Activated CD4-positive, alpha-beta memory T cell treated with anti-CD3 and anti-CD28 coated beads for 36 hours (primary cell): ENCODE results near the gene GPHB5. TPM values are rescaled to one million over a fixed set of nuclear protein-coding genes. Genes with fewer than 3 reads are reported as not detected.
A peak's percentile ranks its signal among the peaks of the same experiment; 100 is the strongest.
"Not testable (repeated sequence)": the region's sequence is repeated elsewhere in the genome, so short reads cannot be mapped to it uniquely, and the experiment has no call there.

Experiments used
- CTCF ChIA-PET: fragments of 350-600 bp; sonication (Branson Sonifier 250); formaldehyde crosslinking; loops from one replicate; lab custom pipeline; 2021; ENCODE audit warnings: antibody characterized with exemption, inconsistent platforms; lab: Charles Lee
- POLR2A ChIA-PET: fragments of 350-600 bp; sonication (Branson Sonifier 250); formaldehyde crosslinking; loops from one replicate; lab custom pipeline; 2021; ENCODE audit warnings: antibody characterized with exemption; lab: Charles Lee
- DNase-seq: peaks from one replicate; pipeline ENCODE4 v3.0.0-alpha.2; 2020
- H3K27ac Mint-ChIP-seq: one replicate; pipeline ENCODE4 v1.8.0; 2021; ENCODE audit warnings: mixed read lengths
- H3K27me3 Mint-ChIP-seq: one replicate; pipeline ENCODE4 v1.8.0; 2021; ENCODE audit warnings: mixed read lengths
- H3K36me3 Mint-ChIP-seq: one replicate; pipeline ENCODE4 v1.8.0; 2021; ENCODE audit warnings: mixed read lengths
- H3K4me1 Mint-ChIP-seq: one replicate; pipeline ENCODE4 v1.8.0; 2021; ENCODE audit warnings: low read depth, mixed read lengths
- H3K4me3 Mint-ChIP-seq: one replicate; pipeline ENCODE4 v1.8.0; 2021; ENCODE audit warnings: mild to moderate bottlenecking, mixed read lengths
- H3K9me3 Mint-ChIP-seq: one replicate; pipeline ENCODE4 v1.8.0; 2021; ENCODE audit warnings: mixed read lengths
- intact Hi-C: fragments of 100-400 bp; cut with micrococcal nuclease; formaldehyde crosslinking; loops from one replicate; pipeline ENCODE4 v1.15.1; 2023
- total RNA-seq, 2 experiments: library from RNA; stranded (reverse); gene quantifications; one replicate each; pipeline ENCODE4 v1.2.3, GENCODE V29; 2021

The GPHB5 gene
- total RNA-seq, 2 experiments from 2014 or later = not detected

GRCh38 chr14:63322472-63322871 is 3.7 kb upstream of the GPHB5 start:
- H3K4me1 Mint-ChIP-seq = no peaks in the 10 kb centered on the region
- ChIA-PET CTCF (interaction anchor here (1.1 kb wide), 1 partner anchor 14 kb away, joined by 3 read pairs; no protein-coding TSS in a partner anchor), POLR2A (no interaction called here)
- no peaks in the 10 kb centered on the region for H3K36me3 Mint-ChIP-seq
- no peak for DNase-seq
- peaks cover 13% of the 10 kb centered on the region for H3K27me3 Mint-ChIP-seq
- intact Hi-C loops = no loop called here
- H3K4me3 Mint-ChIP-seq = no peak overlapping the region
- H3K9me3 Mint-ChIP-seq = no peaks in the 10 kb centered on the region
- no peak overlapping the region for H3K27ac Mint-ChIP-seq

GRCh38 chr14:63308723-63309317 is 9.9 kb downstream of the GPHB5 start:
- ChIA-PET CTCF (interaction anchor here (0.6 to 2.2 kb wide), 6 partner anchors 11 to 473 kb away, joined by 3 to 8 read pairs (median 4); no protein-coding TSS in a partner anchor), POLR2A (no interaction called here)
- Mint-ChIP-seq H3K4me3 (no peak overlapping the region), H3K9me3 (no peaks in the 10 kb centered on the region), H3K27me3 (peaks cover 9% of the 10 kb centered on the region), H3K4me1 (no peaks in the 10 kb centered on the region), H3K27ac (no peak overlapping the region), H3K36me3 (no peaks in the 10 kb centered on the region)
- no peak for DNase-seq
- intact Hi-C loops = no loop called here

- H3K4me1 Mint-ChIP-seq, H3K9me3 Mint-ChIP-seq, DNase-seq, intact Hi-C loops, H3K4me3 Mint-ChIP-seq, POLR2A ChIA-PET, CTCF ChIA-PET, H3K27ac Mint-ChIP-seq, H3K36me3 Mint-ChIP-seq, H3K27me3 Mint-ChIP-seq: not testable (repeated sequence)
Observed at GRCh38 chr14:63304429-63304828, 14.3 kb downstream of the GPHB5 start.

GRCh38 chr14:63301891-63302534 is 16.7 kb downstream of the GPHB5 start:
- no peak for DNase-seq
- POLR2A ChIA-PET = no interaction called here
- no peaks in the 10 kb centered on the region for H3K9me3 Mint-ChIP-seq
- no peak overlapping the region for H3K27ac Mint-ChIP-seq
- intact Hi-C loops = no loop called here
- no peak overlapping the region for H3K4me3 Mint-ChIP-seq
- CTCF ChIA-PET = no interaction called here
- peaks cover 10% of the 10 kb centered on the region for H3K27me3 Mint-ChIP-seq
- no peaks in the 10 kb centered on the region for H3K36me3 Mint-ChIP-seq
- H3K4me1 Mint-ChIP-seq = peaks cover 3% of the 10 kb centered on the region

GRCh38 chr14:63300854-63301253 is 17.9 kb downstream of the GPHB5 start:
- Mint-ChIP-seq H3K4me1 (peaks cover 9% of the 10 kb centered on the region), H3K9me3 (no peaks in the 10 kb centered on the region), H3K27ac (no peak overlapping the region), H3K4me3 (no peak overlapping the region), H3K27me3 (peaks cover 11% of the 10 kb centered on the region), H3K36me3 (no peaks in the 10 kb centered on the region)
- intact Hi-C loops = no loop called here
- POLR2A ChIA-PET = no interaction called here
- DNase-seq = no peak
- CTCF ChIA-PET = no interaction called here

- intact Hi-C loops = loop anchor here (10.0 kb wide), 1 partner anchor 1535 kb away; the partner anchor contains the start of gene SNAPC1
- Mint-ChIP-seq H3K4me3 (no peak overlapping the region), H3K27me3 (peaks cover 13% of the 10 kb centered on the region), H3K4me1 (peaks cover 13% of the 10 kb centered on the region), H3K27ac (no peak overlapping the region), H3K36me3 (no peaks in the 10 kb centered on the region), H3K9me3 (no peaks in the 10 kb centered on the region)
- CTCF ChIA-PET = interaction anchor here (2.2 kb wide), 1 partner anchor 9 kb away, joined by 8 read pairs; no protein-coding TSS in a partner anchor
- POLR2A ChIA-PET = no interaction called here
- DNase-seq = no peak
Observed at GRCh38 chr14:63299351-63300110, 19.2 kb downstream of the GPHB5 start.

- no peak overlapping the region for H3K27ac Mint-ChIP-seq
- peaks cover 13% of the 10 kb centered on the region for H3K4me1 Mint-ChIP-seq
- H3K27me3 Mint-ChIP-seq = peaks cover 14% of the 10 kb centered on the region
- DNase-seq = no peak
- intact Hi-C loops = loop anchor here (10.0 kb wide), 1 partner anchor 1533 kb away; the partner anchor contains the start of gene SNAPC1
- no peak overlapping the region for H3K4me3 Mint-ChIP-seq
- ChIA-PET CTCF (interaction anchor here (2.2 kb wide), 1 partner anchor 11 kb away, joined by 8 read pairs; no protein-coding TSS in a partner anchor), POLR2A (no interaction called here)
- no peaks in the 10 kb centered on the region for H3K9me3 Mint-ChIP-seq
- H3K36me3 Mint-ChIP-seq = no peaks in the 10 kb centered on the region
Observed at GRCh38 chr14:63297372-63298063, 21.2 kb downstream of the GPHB5 start.

- Mint-ChIP-seq H3K9me3 (no peaks in the 10 kb centered on the region), H3K27me3 (peaks cover 16% of the 10 kb centered on the region), H3K36me3 (no peaks in the 10 kb centered on the region), H3K4me3 (no peak overlapping the region), H3K4me1 (peaks cover 13% of the 10 kb centered on the region), H3K27ac (no peak overlapping the region)
- intact Hi-C loops = loop anchor here (1.0 to 10.0 kb wide), 2 partner anchors 13 to 1531 kb away; partner anchors contain the start of gene SNAPC1
- ChIA-PET POLR2A (interaction anchor here (0.7 kb wide), 1 partner anchor 573 kb away, joined by 5 read pairs; no protein-coding TSS in a partner anchor), CTCF (interaction anchor here (0.7 to 1.2 kb wide), 2 partner anchors 12 to 246 kb away, joined by 3 read pairs; no protein-coding TSS in a partner anchor)
- peak; percentile 48 for DNase-seq
Observed at GRCh38 chr14:63296060-63296563, 22.6 kb downstream of the GPHB5 start.

GRCh38 chr14:63295231-63295685 is 23.5 kb downstream of the GPHB5 start:
- H3K9me3 Mint-ChIP-seq = no peaks in the 10 kb centered on the region
- H3K27me3 Mint-ChIP-seq = peaks cover 21% of the 10 kb centered on the region
- H3K4me3 Mint-ChIP-seq = no peak overlapping the region
- intact Hi-C loops = loop anchor here (10.0 kb wide), 1 partner anchor 1530 kb away; the partner anchor contains the start of gene SNAPC1
- no peaks in the 10 kb centered on the region for H3K36me3 Mint-ChIP-seq
- peaks cover 13% of the 10 kb centered on the region for H3K4me1 Mint-ChIP-seq
- ChIA-PET POLR2A (no interaction called here), CTCF (no interaction called here)
- H3K27ac Mint-ChIP-seq = no peak overlapping the region
- no peak for DNase-seq

GRCh38 chr14:63292805-63293204 is 25.9 kb downstream of the GPHB5 start:
- no peak for DNase-seq
- Mint-ChIP-seq H3K27ac (no peak overlapping the region), H3K36me3 (no peaks in the 10 kb centered on the region), H3K4me3 (no peak overlapping the region), H3K9me3 (no peaks in the 10 kb centered on the region), H3K27me3 (peaks cover 21% of the 10 kb centered on the region), H3K4me1 (peaks cover 10% of the 10 kb centered on the region)
- ChIA-PET POLR2A (no interaction called here), CTCF (interaction anchor here (0.7 to 1.1 kb wide), 2 partner anchors 13 to 16 kb away, joined by 3 to 4 read pairs; no protein-coding TSS in a partner anchor)
- intact Hi-C loops = loop anchor here (10.0 kb wide), 1 partner anchor 1528 kb away; the partner anchor contains the start of gene SNAPC1

GRCh38 chr14:63290741-63291430 is 27.8 kb downstream of the GPHB5 start:
- H3K4me3 Mint-ChIP-seq = no peak overlapping the region
- H3K4me1 Mint-ChIP-seq = peaks cover 5% of the 10 kb centered on the region
- DNase-seq = no peak
- intact Hi-C loops = loop anchor here (10.0 kb wide), 1 partner anchor 1526 kb away; the partner anchor contains the start of gene SNAPC1
- CTCF ChIA-PET = no interaction called here
- no peaks in the 10 kb centered on the region for H3K36me3 Mint-ChIP-seq
- H3K9me3 Mint-ChIP-seq = no peaks in the 10 kb centered on the region
- peaks cover 17% of the 10 kb centered on the region for H3K27me3 Mint-ChIP-seq
- H3K27ac Mint-ChIP-seq = no peak overlapping the region
- POLR2A ChIA-PET = no interaction called here
